ENCODE measurements around the gene IGSF8.
"Not testable (repeated sequence)": the region's sequence is repeated elsewhere in the genome, so short reads cannot be mapped to it uniquely, and the experiment has no call there.

The IGSF8 gene

GRCh38 chr1:160126342-160126741, 27.9 kb upstream of the IGSF8 start:
- not testable (repeated sequence) for DNase-seq (ENCODE audit: low read depth in 2 of 2)

- no peak for DNase-seq (ENCODE audit: low read depth in 2 of 2)
Measured at GRCh38 chr1:160125746-160126145, 27.3 kb upstream of the IGSF8 start.

GRCh38 chr1:160124705-160125478, 26.5 kb upstream of the IGSF8 start:
- DNase-seq (ENCODE audit: low read depth in 2 of 2): no peak

GRCh38 chr1:160123726-160124125, 25.3 kb upstream of the IGSF8 start:
- no peak for DNase-seq (ENCODE audit: low read depth in 2 of 2)

GRCh38 chr1:160122978-160123495, 24.6 kb upstream of the IGSF8 start:
- DNase-seq (ENCODE audit: low read depth in 2 of 2): no peak

GRCh38 chr1:160121388-160121787, 23.0 kb upstream of the IGSF8 start:
- no peak for DNase-seq (ENCODE audit: low read depth in 2 of 2)

- no peak for DNase-seq (ENCODE audit: low read depth in 2 of 2)
Measured at GRCh38 chr1:160120797-160121196, 22.4 kb upstream of the IGSF8 start.

GRCh38 chr1:160118928-160119327, 20.5 kb upstream of the IGSF8 start:
- no peak for DNase-seq (ENCODE audit: low read depth in 2 of 2)

GRCh38 chr1:160117709-160118183, 19.3 kb upstream of the IGSF8 start:
- DNase-seq (ENCODE audit: low read depth in 2 of 2): no peak

GRCh38 chr1:160117300-160117699, 18.9 kb upstream of the IGSF8 start:
- DNase-seq (ENCODE audit: low read depth in 2 of 2): no peak

- DNase-seq (ENCODE audit: low read depth in 2 of 2): no peak
Measured at GRCh38 chr1:160116283-160117147, 18.1 kb upstream of the IGSF8 start.

GRCh38 chr1:160115545-160116282, 17.3 kb upstream of the IGSF8 start, which contains the start of gene ATP1A2:
TSS of gene ATP1A2 (plus strand) at chr1:160115759. CDS start at chr1:160115862, 103 bp downstream.
- DNase-seq (ENCODE audit: low read depth in 2 of 2): no peak

GRCh38 chr1:160114085-160114484, 15.7 kb upstream of the IGSF8 start:
- no peak for DNase-seq (ENCODE audit: low read depth in 2 of 2)

GRCh38 chr1:160113407-160113806, 15.0 kb upstream of the IGSF8 start:
- DNase-seq (ENCODE audit: low read depth in 2 of 2): no peak

GRCh38 chr1:160112357-160112756, 13.9 kb upstream of the IGSF8 start:
- DNase-seq (ENCODE audit: low read depth in 2 of 2): no peak

- DNase-seq (ENCODE audit: low read depth in 2 of 2): not testable (repeated sequence)
Measured at GRCh38 chr1:160111462-160111861, 13.0 kb upstream of the IGSF8 start.

GRCh38 chr1:160109686-160110085, 11.3 kb upstream of the IGSF8 start:
- DNase-seq (ENCODE audit: low read depth in 2 of 2): no peak

GRCh38 chr1:160108888-160109662, 10.7 kb upstream of the IGSF8 start:
- no peak for DNase-seq (ENCODE audit: low read depth in 2 of 2)

- no peak for DNase-seq (ENCODE audit: low read depth in 2 of 2)
Measured at GRCh38 chr1:160107512-160107911, 9.1 kb upstream of the IGSF8 start.

- DNase-seq (ENCODE audit: low read depth in 2 of 2): no peak
Measured at GRCh38 chr1:160105155-160105554, 6.7 kb upstream of the IGSF8 start.

- no peak for DNase-seq (ENCODE audit: low read depth in 2 of 2)
Measured at GRCh38 chr1:160104486-160104885, 6.1 kb upstream of the IGSF8 start.

All from stimulated activated CD4-positive, alpha-beta T cell treated with anti-CD3 and anti-CD28 coated beads, Interleukin-1b, Interleukin-23, amount 100 ng/mL, for 1 hour (primary cell).